Suprapubic skin (tissue), 4 donors: ENCODE data around the gene TNFAIP2. TPM values are rescaled to one million over a fixed set of nuclear protein-coding genes. Genes with fewer than 3 reads are reported as not detected.

Experiments
- DNase-seq, 2 donors: peaks; one replicate each; pipeline ENCODE4 v3.0.0-alpha.2; 2019; ENCODE audit warnings: low spot score in 2 of 2
- H3K27ac ChIP-seq: fragments of 200-600 bp; sonication (generic); one replicate; pipeline ENCODE4 v1.5.1; 2019
- H3K27me3 ChIP-seq: fragments of 200-600 bp; sonication (generic); one replicate; pipeline ENCODE4 v1.5.1; 2019
- H3K36me3 ChIP-seq: fragments of 200-600 bp; sonication (generic); one replicate; pipeline ENCODE4 v1.5.1; 2019
- H3K4me1 ChIP-seq: fragments of 200-600 bp; sonication (generic); one replicate; pipeline ENCODE4 v1.5.1; 2019
- H3K4me3 ChIP-seq: fragments of 200-600 bp; sonication (generic); one replicate; pipeline ENCODE4 v1.5.1; 2019; ENCODE audit warnings: mild to moderate bottlenecking
- H3K9me3 ChIP-seq: fragments of 200-600 bp; sonication (generic); one replicate; pipeline ENCODE4 v1.5.1; 2019
- CTCF ChIP-seq, 2 donors: fragments of 200-600 bp in 1 of 2; fragments of 450-650 bp in 1 of 2; sonication (generic) in 1 of 2; IDR thresholded peaks; one replicate each; pipeline ENCODE4 v1.5.1; 2016 to 2019; ENCODE audit warnings: antibody characterized with exemption in 2 of 2, mild to moderate bottlenecking in 1 of 2, moderate library complexity in 1 of 2
- EP300 ChIP-seq: sonication (generic); formaldehyde crosslinking; IDR thresholded peaks from one replicate; pipeline ENCODE4 v1.6.1; 2017; ENCODE audit warnings: antibody characterized with exemption
- POLR2A ChIP-seq, 2 donors: fragments of 450-650 bp; IDR thresholded peaks; one replicate each; pipeline ENCODE4 v1.6.1; 2017; ENCODE audit warnings: antibody characterized with exemption in 2 of 2, mild to moderate bottlenecking in 2 of 2, moderate library complexity in 2 of 2
- POLR2AphosphoS5 ChIP-seq, 3 donors: sonication (generic); formaldehyde crosslinking; IDR thresholded peaks; one replicate each; pipeline ENCODE4 v1.6.1; 2017; ENCODE audit warnings: antibody characterized with exemption in 3 of 3
- WGBS: methylation state at CpG from one replicate; pipeline ENCODE4 v1.1.5; 2018; 5-methylcytosine and 5-hydroxymethylcytosine counted together
- total RNA-seq, 4 donors: library from RNA; depleted of rRNA; stranded (reverse); fragments of >200 nt; gene quantifications; one replicate each; pipeline ENCODE4 v1.1.0, GENCODE V29; 2016

TNFAIP2 gene
- total RNA-seq, 4 donors from 2014 or later = 11.9 to 23.3 (median 16.4) TPM

- TF ChIP-seq CTCF (IDR thresholded peaks at IDR 0.05) (no peak), POLR2A (IDR thresholded peaks at IDR 0.05) (no peak), POLR2AphosphoS5 (IDR thresholded peaks at IDR 0.05) (no peak), EP300 (no peak)
- no peaks in the 10 kb centered on the region for H3K36me3 ChIP-seq
- peak overlapping the region; percentile 67 for H3K27ac ChIP-seq
- 44% methylated on average over 7 of the region's 32 CpGs for WGBS
- H3K4me1 ChIP-seq = peaks cover 51% of the 10 kb centered on the region
- DNase-seq = no peak
- no peaks in the 10 kb centered on the region for H3K9me3 ChIP-seq
- peaks cover 5% of the 10 kb centered on the region for H3K27me3 ChIP-seq
- no peak overlapping the region for H3K4me3 ChIP-seq
These were observed 13.5 kb upstream of the TNFAIP2 start for GRCh38 chr14:103109535-103110441.

GRCh38 chr14:103110681-103111231 is 12.5 kb upstream of the TNFAIP2 start:
- Histone ChIP-seq H3K4me1 (peaks cover 50% of the 10 kb centered on the region), H3K27me3 (peaks cover 4% of the 10 kb centered on the region), H3K4me3 (no peak overlapping the region), H3K9me3 (no peaks in the 10 kb centered on the region), H3K27ac (peak overlapping the region; percentile 67), H3K36me3 (no peaks in the 10 kb centered on the region)
- no peak for TF ChIP-seq POLR2AphosphoS5 (IDR thresholded peaks at IDR 0.05)
- no peak for TF ChIP-seq POLR2A (IDR thresholded peaks at IDR 0.05)
- TF ChIP-seq EP300 = no peak
- no peak for TF ChIP-seq CTCF (IDR thresholded peaks at IDR 0.05)
- DNase-seq = no peak
- WGBS = 56% methylated on average over 14 of the region's 14 CpGs

GRCh38 chr14:103111232-103111868 is 11.9 kb upstream of the TNFAIP2 start:
- WGBS = 44% methylated on average over 3 of the region's 6 CpGs
- DNase-seq = no peak
- H3K4me1 ChIP-seq = peaks cover 50% of the 10 kb centered on the region
- H3K9me3 ChIP-seq = no peaks in the 10 kb centered on the region
- H3K4me3 ChIP-seq = no peak overlapping the region
- TF ChIP-seq CTCF (IDR thresholded peaks at IDR 0.05) (no peak), POLR2AphosphoS5 (IDR thresholded peaks at IDR 0.05) (no peak)
- peaks cover 4% of the 10 kb centered on the region for H3K27me3 ChIP-seq
- no peak overlapping the region for H3K27ac ChIP-seq
- no peaks in the 10 kb centered on the region for H3K36me3 ChIP-seq

- H3K4me1 ChIP-seq = peaks cover 50% of the 10 kb centered on the region
- no peak overlapping the region for H3K27ac ChIP-seq
These were observed 10.6 kb upstream of the TNFAIP2 start for GRCh38 chr14:103112400-103113243.

GRCh38 chr14:103113303-103113702 is 10.0 kb upstream of the TNFAIP2 start:
- peaks cover 56% of the 10 kb centered on the region for H3K4me1 ChIP-seq
- no peak overlapping the region for H3K4me3 ChIP-seq
- no peaks in the 10 kb centered on the region for H3K9me3 ChIP-seq
- H3K36me3 ChIP-seq = no peaks in the 10 kb centered on the region
- peaks cover 4% of the 10 kb centered on the region for H3K27me3 ChIP-seq
- no peak for TF ChIP-seq CTCF (IDR thresholded peaks at IDR 0.05)
- no peak for TF ChIP-seq POLR2AphosphoS5 (IDR thresholded peaks at IDR 0.05)
- TF ChIP-seq POLR2A (IDR thresholded peaks at IDR 0.05) = no peak
- no peak for TF ChIP-seq EP300
- no peak for DNase-seq
- no peak overlapping the region for H3K27ac ChIP-seq
- 100% methylated on average over 2 of the region's 5 CpGs for WGBS

More at GRCh38 chr14:103112400-103113243, 10.6 kb upstream of the TNFAIP2 start:
- DNase-seq = no peak
- TF ChIP-seq POLR2A (IDR thresholded peaks at IDR 0.05) = no peak
- TF ChIP-seq EP300 = no peak
- TF ChIP-seq POLR2AphosphoS5 (IDR thresholded peaks at IDR 0.05) = no peak
- WGBS = 27% methylated on average over 5 of the region's 11 CpGs
- Histone ChIP-seq H3K9me3 (no peaks in the 10 kb centered on the region), H3K36me3 (no peaks in the 10 kb centered on the region), H3K4me3 (no peak overlapping the region), H3K27me3 (peaks cover 4% of the 10 kb centered on the region)
